ENCODE results near the gene RNH1.

Gene RNH1

GRCh38 chr11:454801-455565 lies 52.1 kb downstream of the RNH1 start:
- no peak for DNase-seq

- DNase-seq = no peak
Observed at GRCh38 chr11:454043-454442, 53.0 kb downstream of the RNH1 start.

- DNase-seq = no peak
Observed at GRCh38 chr11:453564-453963, 53.5 kb downstream of the RNH1 start.

GRCh38 chr11:452916-453527 lies 54.0 kb downstream of the RNH1 start:
- DNase-seq = no peak

GRCh38 chr11:452203-452744 lies 54.8 kb downstream of the RNH1 start:
- no peak for DNase-seq

- no peak for DNase-seq
Observed at GRCh38 chr11:451738-452137, 55.3 kb downstream of the RNH1 start.

GRCh38 chr11:450809-451451 lies 56.1 kb downstream of the RNH1 start:
- DNase-seq = peak; percentile 50 to 54

- DNase-seq = peak; percentile 87
Observed at GRCh38 chr11:449889-450808, 56.9 kb downstream of the RNH1 start, which contains the start of gene PTDSS2. TSS of gene PTDSS2 (plus strand) at chr11:450279. CDS start at chr11:450456, 177 bp downstream.

- DNase-seq = peak; percentile 99
Observed at GRCh38 chr11:447923-448731, 58.9 kb downstream of the RNH1 start.

GRCh38 chr11:446891-447290 lies 60.2 kb downstream of the RNH1 start:
- DNase-seq = no peak

GRCh38 chr11:445765-446588 lies 61.1 kb downstream of the RNH1 start:
- no peak for DNase-seq
